Measurements from ENCODE around the gene DIAPH3.

The DIAPH3 gene

GRCh38 chr13:59671881-59672280 lies 491.8 kb downstream of the DIAPH3 start:
- no peak for DNase-seq (ENCODE audit: low spot score)
- in situ Hi-C loops (cut with MboI; ENCODE audit: low sequenced_read_pairs, unreplicated experiment): loop anchor here (10.0 kb wide), 1 partner anchor 277 kb away; no protein-coding TSS in a partner anchor
- no peak for TF ChIP-seq CTCF (IDR thresholded peaks at IDR 0.05; ENCODE audit: borderline replicate concordance, control extremely low read depth, extremely low read depth, insufficient read depth, missing control alignments)

GRCh38 chr13:59666504-59666903 lies 497.2 kb downstream of the DIAPH3 start:
- no peak for DNase-seq (ENCODE audit: low spot score)
- in situ Hi-C loops (cut with MboI; ENCODE audit: low sequenced_read_pairs, unreplicated experiment): no loop called here
- TF ChIP-seq CTCF (IDR thresholded peaks at IDR 0.05; ENCODE audit: borderline replicate concordance, control extremely low read depth, extremely low read depth, insufficient read depth, missing control alignments): no peak

- DNase-seq (ENCODE audit: low spot score): no peak
- TF ChIP-seq CTCF (IDR thresholded peaks at IDR 0.05; ENCODE audit: borderline replicate concordance, control extremely low read depth, extremely low read depth, insufficient read depth, missing control alignments): no peak
- in situ Hi-C loops (cut with MboI; ENCODE audit: low sequenced_read_pairs, unreplicated experiment): no loop called here
Observed at GRCh38 chr13:59665732-59666131, 498.0 kb downstream of the DIAPH3 start.

- in situ Hi-C loops (cut with MboI; ENCODE audit: low sequenced_read_pairs, unreplicated experiment): no loop called here
- no peak for DNase-seq (ENCODE audit: low spot score)
- no peak for TF ChIP-seq CTCF (IDR thresholded peaks at IDR 0.05; ENCODE audit: borderline replicate concordance, control extremely low read depth, extremely low read depth, insufficient read depth, missing control alignments)
Observed at GRCh38 chr13:59665184-59665583, 498.5 kb downstream of the DIAPH3 start.

GRCh38 chr13:59664586-59664985 lies 499.1 kb downstream of the DIAPH3 start:
- no peak for TF ChIP-seq CTCF (IDR thresholded peaks at IDR 0.05; ENCODE audit: borderline replicate concordance, control extremely low read depth, extremely low read depth, insufficient read depth, missing control alignments)
- no peak for DNase-seq (ENCODE audit: low spot score)
- in situ Hi-C loops (cut with MboI; ENCODE audit: low sequenced_read_pairs, unreplicated experiment): no loop called here

GRCh38 chr13:59663707-59664106 lies 500.0 kb downstream of the DIAPH3 start:
- TF ChIP-seq CTCF (IDR thresholded peaks at IDR 0.05; ENCODE audit: borderline replicate concordance, control extremely low read depth, extremely low read depth, insufficient read depth, missing control alignments): no peak
- no peak for DNase-seq (ENCODE audit: low spot score)
- in situ Hi-C loops (cut with MboI; ENCODE audit: low sequenced_read_pairs, unreplicated experiment): no loop called here

GRCh38 chr13:59660582-59660981 lies 503.1 kb downstream of the DIAPH3 start:
- no peak for DNase-seq (ENCODE audit: low spot score)
- in situ Hi-C loops (cut with MboI; ENCODE audit: low sequenced_read_pairs, unreplicated experiment): no loop called here

More at GRCh38 chr13:59660582-59660981, 503.1 kb downstream of the DIAPH3 start:
- TF ChIP-seq CTCF (IDR thresholded peaks at IDR 0.05; ENCODE audit: borderline replicate concordance, control extremely low read depth, extremely low read depth, insufficient read depth, missing control alignments): no peak

Data from GM13976 (cell line).